ENCODE measurements around the gene MSH4.

Gene MSH4

GRCh38 chr1:75785320-75785982, 11.2 kb upstream of the MSH4 start:
- Histone ChIP-seq H3K4me3 (ENCODE audit: low read length) (peak overlapping the region; percentile 88), H3K9me2 (replicated peaks; ENCODE audit: control insufficient read depth, low read length) (no peaks in the 10 kb centered on the region), H3K27ac (ENCODE audit: low read depth, low read length) (peak overlapping the region; percentile 92), H3K36me3 (ENCODE audit: control insufficient read depth, low read length) (peaks cover 44% of the 10 kb centered on the region), H3K4me1 (ENCODE audit: control insufficient read depth, low read length) (peaks cover 36% of the 10 kb centered on the region), H3K79me2 (ENCODE audit: control insufficient read depth, low read length) (peaks cover 57% of the 10 kb centered on the region), H3K4me2 (ENCODE audit: low read length) (peak overlapping the region; percentile 70), H4K20me1 (ENCODE audit: control insufficient read depth, insufficient read depth, low read depth, low read length) (peaks cover 25% of the 10 kb centered on the region; the same call in 1 of the 2 replicates), H3K27me3 (ENCODE audit: control insufficient read depth, low read length) (no peaks in the 10 kb centered on the region), H3K9me3 (ENCODE audit: control insufficient read depth, insufficient read depth, low read length) (0 out of 2 replicates have a peak, but pooled peaks cover 2% of the 10 kb centered on the region), H3F3A (ENCODE audit: control insufficient read depth, insufficient read depth) (peaks cover 52% of the 10 kb centered on the region)
- no peak for TF ChIP-seq EZH2phosphoT487 (IDR thresholded peaks at IDR 0.05; ENCODE audit: borderline replicate concordance, low read length)
- no peak for TF ChIP-seq CTCF (IDR thresholded peaks at IDR 0.05; ENCODE audit: low read depth, low read length, poor library complexity, severe bottlenecking)

- no peaks in the 10 kb centered on the region for H3K9me2 ChIP-seq (replicated peaks; ENCODE audit: control insufficient read depth, low read length)
- H3K4me1 ChIP-seq (ENCODE audit: control insufficient read depth, low read length), result peaks cover 43% of the 10 kb centered on the region
- no peak for TF ChIP-seq CTCF (IDR thresholded peaks at IDR 0.05; ENCODE audit: low read depth, low read length, poor library complexity, severe bottlenecking)
- TF ChIP-seq EZH2phosphoT487 (IDR thresholded peaks at IDR 0.05; ENCODE audit: borderline replicate concordance, low read length), result no peak
- H3K36me3 ChIP-seq (ENCODE audit: control insufficient read depth, low read length), result peaks cover 52% of the 10 kb centered on the region
- peaks cover 65% of the 10 kb centered on the region for H3K79me2 ChIP-seq (ENCODE audit: control insufficient read depth, low read length)
- H3K4me3 ChIP-seq (ENCODE audit: low read length), result peak within 1 kb of the TSS; percentile 88
- 0 out of 2 replicates have a peak, but pooled peaks cover 2% of the 10 kb centered on the region for H3K9me3 ChIP-seq (ENCODE audit: control insufficient read depth, insufficient read depth, low read length)
- H3K4me2 ChIP-seq (ENCODE audit: low read length), result peak within 1 kb of the TSS; percentile 70
- H4K20me1 ChIP-seq (ENCODE audit: control insufficient read depth, insufficient read depth, low read depth, low read length), result peaks cover 33% of the 10 kb centered on the region
- peaks cover 60% of the 10 kb centered on the region for H3F3A ChIP-seq (ENCODE audit: control insufficient read depth, insufficient read depth)
- H3K27me3 ChIP-seq (ENCODE audit: control insufficient read depth, low read length), result no peaks in the 10 kb centered on the region
- peak within 1 kb of the TSS; percentile 92 for H3K27ac ChIP-seq (ENCODE audit: low read depth, low read length)
Observed at GRCh38 chr1:75785983-75786853, 10.5 kb upstream of the MSH4 start, which contains the start of gene RABGGTB. TSS of gene RABGGTB (plus strand) at chr1:75786256. CDS start at chr1:75786272, 16 bp downstream.

- no peak for TF ChIP-seq EZH2phosphoT487 (IDR thresholded peaks at IDR 0.05; ENCODE audit: borderline replicate concordance, low read length)
- TF ChIP-seq CTCF (IDR thresholded peaks at IDR 0.05; ENCODE audit: low read depth, low read length, poor library complexity, severe bottlenecking), result no peak
- H3K9me3 ChIP-seq (ENCODE audit: control insufficient read depth, insufficient read depth, low read length), result 0 out of 2 replicates have a peak, but pooled peaks cover 2% of the 10 kb centered on the region
- peak overlapping the region; percentile 92 for H3K27ac ChIP-seq (ENCODE audit: low read depth, low read length)
- H3K27me3 ChIP-seq (ENCODE audit: control insufficient read depth, low read length), result no peaks in the 10 kb centered on the region
- H3F3A ChIP-seq (ENCODE audit: control insufficient read depth, insufficient read depth), result peaks cover 68% of the 10 kb centered on the region
- peaks cover 50% of the 10 kb centered on the region for H3K4me1 ChIP-seq (ENCODE audit: control insufficient read depth, low read length)
- peaks cover 71% of the 10 kb centered on the region for H3K79me2 ChIP-seq (ENCODE audit: control insufficient read depth, low read length)
- H3K4me2 ChIP-seq (ENCODE audit: low read length), result peak overlapping the region; percentile 70
- peak overlapping the region; percentile 88 for H3K4me3 ChIP-seq (ENCODE audit: low read length)
- peaks cover 41% of the 10 kb centered on the region for H4K20me1 ChIP-seq (ENCODE audit: control insufficient read depth, insufficient read depth, low read depth, low read length)
- no peaks in the 10 kb centered on the region for H3K9me2 ChIP-seq (replicated peaks; ENCODE audit: control insufficient read depth, low read length)
- peaks cover 59% of the 10 kb centered on the region for H3K36me3 ChIP-seq (ENCODE audit: control insufficient read depth, low read length)
Observed at GRCh38 chr1:75786901-75787493, 9.7 kb upstream of the MSH4 start.

Measured in DOHH2 (cell line).